Cardiac muscle cell (in vitro differentiated cells and primary cell): ENCODE results near the gene EYA2. TPM values are rescaled to one million over a fixed set of nuclear protein-coding genes. Genes with fewer than 3 reads are reported as not detected.

Source experiments
- DNase-seq, 2 donors: peaks; one replicate each; pipeline versions ENCODE4 v3.0.0 to v3.0.0-alpha.2; 2010 to 2017; ENCODE audit warnings: low read depth in 1 of 2, low spot score in 1 of 2
- H3K27ac ChIP-seq: fragments of 200-600 bp; sonication (generic); 2 replicates; pipeline ENCODE4 v1.5.1; 2016
- H3K27me3 ChIP-seq: fragments of 200-600 bp; sonication (generic); 2 replicates; pipeline ENCODE4 v1.6.0; 2016; ENCODE audit warnings: control low read depth
- H3K36me3 ChIP-seq: fragments of 200-600 bp; sonication (generic); 2 replicates; pipeline ENCODE4 v1.5.1; 2016; ENCODE audit warnings: control low read depth
- H3K4me1 ChIP-seq: fragments of 200-600 bp; sonication (generic); 2 replicates; pipeline ENCODE4 v1.8.1; 2017; ENCODE audit warnings: low read depth, mild to moderate bottlenecking, mixed run types
- H3K4me3 ChIP-seq: fragments of 200-600 bp; sonication (generic); 2 replicates; pipeline ENCODE4 v1.5.1; 2016; ENCODE audit warnings: mild to moderate bottlenecking
- H3K9me3 ChIP-seq: fragments of 200-600 bp; sonication (generic); 2 replicates; pipeline ENCODE4 v1.5.1; 2017; ENCODE audit warnings: low read depth, mild to moderate bottlenecking, control low read depth
- polyA plus RNA-seq: library from polyadenylated mRNA; unstranded; fragments of >200 nt; fragmentation: Nextera tagmentation; extraction: Ambion mirVana; gene quantifications from 2 replicates; pipeline ENCODE4 v1.2.1, GENCODE V29; 2016
- total RNA-seq: library from RNA; depleted of rRNA; stranded (reverse); fragments of >200 nt; gene quantifications from 2 replicates; pipeline ENCODE4 v1.2.3, GENCODE V29; 2016
- TF ChIP-seq, protein P1 (sequence below): IDR thresholded peaks from 2 replicates; pipeline ENCODE4 v1.5.1; 2012; ENCODE audit warnings: low read depth, mild to moderate bottlenecking, low read length

Gene EYA2
- total and polyA plus RNA-seq, 2 experiments from 2014 or later: 0.30 TPM; not detected in 1

DNA sequence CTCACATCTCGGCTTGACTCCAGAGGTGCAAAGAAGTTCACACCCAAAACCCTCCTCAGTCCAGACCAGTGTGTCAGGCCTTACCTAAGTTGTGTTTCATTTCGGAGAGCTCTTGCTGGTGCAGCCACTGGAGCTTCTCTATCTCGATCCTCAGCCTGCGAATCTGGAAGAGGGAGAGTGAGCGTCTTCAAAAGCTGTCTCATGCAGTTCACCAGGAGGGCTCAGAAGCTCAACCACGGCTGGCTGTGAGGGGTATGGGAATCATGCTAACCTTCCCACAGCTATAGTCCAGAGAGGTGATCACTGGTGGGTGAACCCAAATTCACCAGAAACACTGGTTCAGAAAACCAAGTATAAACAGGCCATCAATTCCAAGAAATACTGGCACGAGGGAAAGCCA is 332.5 kb downstream of the EYA2 start:
- peaks cover 48% of the 10 kb centered on the region for H3K36me3 ChIP-seq
- peaks cover 28% of the 10 kb centered on the region for H3K4me1 ChIP-seq
- H3K4me3 ChIP-seq: no peak overlapping the region
- no peaks in the 10 kb centered on the region for H3K27me3 ChIP-seq
- no peak for DNase-seq
- no peak overlapping the region for H3K27ac ChIP-seq
- no peaks in the 10 kb centered on the region for H3K9me3 ChIP-seq
- TF ChIP-seq, protein P1, sequence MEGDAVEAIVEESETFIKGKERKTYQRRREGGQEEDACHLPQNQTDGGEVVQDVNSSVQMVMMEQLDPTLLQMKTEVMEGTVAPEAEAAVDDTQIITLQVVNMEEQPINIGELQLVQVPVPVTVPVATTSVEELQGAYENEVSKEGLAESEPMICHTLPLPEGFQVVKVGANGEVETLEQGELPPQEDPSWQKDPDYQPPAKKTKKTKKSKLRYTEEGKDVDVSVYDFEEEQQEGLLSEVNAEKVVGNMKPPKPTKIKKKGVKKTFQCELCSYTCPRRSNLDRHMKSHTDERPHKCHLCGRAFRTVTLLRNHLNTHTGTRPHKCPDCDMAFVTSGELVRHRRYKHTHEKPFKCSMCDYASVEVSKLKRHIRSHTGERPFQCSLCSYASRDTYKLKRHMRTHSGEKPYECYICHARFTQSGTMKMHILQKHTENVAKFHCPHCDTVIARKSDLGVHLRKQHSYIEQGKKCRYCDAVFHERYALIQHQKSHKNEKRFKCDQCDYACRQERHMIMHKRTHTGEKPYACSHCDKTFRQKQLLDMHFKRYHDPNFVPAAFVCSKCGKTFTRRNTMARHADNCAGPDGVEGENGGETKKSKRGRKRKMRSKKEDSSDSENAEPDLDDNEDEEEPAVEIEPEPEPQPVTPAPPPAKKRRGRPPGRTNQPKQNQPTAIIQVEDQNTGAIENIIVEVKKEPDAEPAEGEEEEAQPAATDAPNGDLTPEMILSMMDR: no peak

DNA sequence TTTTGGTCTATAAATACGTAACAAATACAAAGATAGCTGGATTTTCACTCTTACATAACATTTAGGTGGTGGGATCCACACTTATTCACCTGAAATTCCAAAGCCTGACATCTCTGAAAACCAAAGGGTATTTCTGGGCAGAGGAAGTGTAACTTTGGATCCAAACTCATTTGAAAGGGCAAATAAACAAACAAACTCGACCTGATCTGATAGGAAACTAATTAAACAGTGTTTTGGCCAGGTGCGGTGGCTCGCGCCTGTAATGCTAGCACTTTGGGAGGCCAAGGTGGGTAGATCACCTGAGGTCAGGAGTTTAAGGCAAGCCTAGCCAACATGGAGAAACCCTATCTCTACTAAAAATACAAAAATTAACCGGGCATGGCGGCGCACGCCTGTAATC is 332.9 kb downstream of the EYA2 start:
- H3K4me3 ChIP-seq: no peak overlapping the region
- H3K4me1 ChIP-seq: peaks cover 28% of the 10 kb centered on the region
- peaks cover 43% of the 10 kb centered on the region for H3K36me3 ChIP-seq
- H3K27ac ChIP-seq: no peak overlapping the region
- no peaks in the 10 kb centered on the region for H3K9me3 ChIP-seq
- no peak for DNase-seq
- H3K27me3 ChIP-seq: no peaks in the 10 kb centered on the region
- TF ChIP-seq, protein P1: no peak

DNA sequence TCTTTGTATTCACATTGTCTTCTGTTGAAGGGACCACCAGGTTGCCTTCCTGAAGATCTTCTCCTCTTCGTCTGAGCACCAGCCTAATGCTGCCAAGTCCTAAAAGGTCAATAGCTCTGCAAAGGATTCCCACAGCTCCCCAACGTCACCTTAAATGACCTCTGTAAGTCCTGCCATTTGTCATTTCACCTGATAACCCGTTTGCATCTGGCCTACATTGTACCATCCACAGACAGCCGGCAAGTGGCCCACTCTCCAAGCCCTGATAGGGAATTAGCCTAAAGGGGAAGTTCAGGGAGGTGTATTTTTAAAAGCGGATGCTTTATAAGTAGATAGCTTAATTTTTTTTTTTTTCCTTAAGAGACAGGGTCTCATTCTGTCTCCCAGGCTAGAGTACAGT is 334.0 kb downstream of the EYA2 start:
- Histone ChIP-seq H3K36me3 (peaks cover 43% of the 10 kb centered on the region), H3K27ac (peak overlapping the region; percentile 52)
- TF ChIP-seq, protein P1: no peak

DNA sequence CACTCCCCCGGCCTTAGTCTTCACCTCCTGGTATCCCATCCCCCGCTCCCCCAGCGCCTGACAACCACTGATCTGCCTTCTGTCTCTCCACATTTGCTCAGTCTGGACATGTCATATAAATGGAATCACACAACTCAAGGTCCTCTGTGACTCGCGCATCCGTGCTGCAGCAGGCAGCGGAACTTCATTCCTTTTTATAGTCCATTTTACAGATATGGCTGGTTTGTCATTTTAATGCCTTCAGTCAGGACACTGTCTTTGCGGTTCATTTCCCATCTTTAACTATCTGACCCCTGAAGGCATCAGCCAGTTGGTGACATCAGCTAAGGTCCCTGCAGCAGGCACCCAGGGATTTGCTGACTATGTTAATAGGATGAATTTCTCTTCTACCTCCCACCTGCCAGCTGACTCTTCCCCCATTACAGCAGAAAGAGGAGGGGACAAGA is 336.2 kb downstream of the EYA2 start:
- peaks cover 28% of the 10 kb centered on the region for H3K4me1 ChIP-seq
- no peak for DNase-seq
- TF ChIP-seq, protein P1: no peak
- H3K27me3 ChIP-seq: no peaks in the 10 kb centered on the region
- no peak overlapping the region for H3K4me3 ChIP-seq
- peak overlapping the region; percentile 34 for H3K27ac ChIP-seq
- H3K9me3 ChIP-seq: no peaks in the 10 kb centered on the region
- peaks cover 46% of the 10 kb centered on the region for H3K36me3 ChIP-seq

More for the DNA sequence above, 334.0 kb downstream of the EYA2 start:
- no peak overlapping the region for H3K4me3 ChIP-seq
- H3K9me3 ChIP-seq: no peaks in the 10 kb centered on the region
- peaks cover 28% of the 10 kb centered on the region for H3K4me1 ChIP-seq
- H3K27me3 ChIP-seq: no peaks in the 10 kb centered on the region
- DNase-seq: peak in 1 of 2 donors; percentile 68

DNA sequence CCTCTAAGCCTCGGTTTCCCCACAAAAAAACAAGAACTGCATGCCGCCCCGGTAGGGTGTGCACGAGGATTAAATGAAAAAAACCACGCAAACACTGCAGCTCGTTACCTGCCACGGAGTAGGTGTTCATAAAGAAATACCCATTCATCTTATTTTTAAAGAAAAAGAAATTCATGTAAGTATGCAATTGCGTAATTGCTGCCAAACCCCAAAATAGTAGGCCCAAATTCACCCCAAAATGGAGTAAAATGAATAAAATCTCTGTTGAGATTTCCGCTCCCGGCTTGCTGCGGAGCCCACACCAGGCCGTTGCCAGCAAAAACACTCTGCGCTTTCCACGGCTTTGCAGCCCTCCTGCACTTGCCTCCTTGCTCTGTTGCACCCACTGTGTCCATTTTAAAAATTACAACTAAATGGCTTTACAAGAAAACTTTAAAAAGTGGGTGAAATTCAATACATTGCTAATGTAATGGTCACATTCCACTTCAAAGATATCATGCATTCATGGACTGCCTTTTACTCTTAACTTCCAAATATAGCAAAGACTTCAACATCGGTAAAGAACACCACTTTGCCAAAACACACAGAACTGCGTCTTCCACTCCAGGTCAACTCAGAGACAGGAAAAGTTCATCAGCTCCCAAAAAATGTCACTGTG is 336.9 kb downstream of the EYA2 start:
- DNase-seq: peak in 1 of 2 donors; percentile 61
- peaks cover 47% of the 10 kb centered on the region for H3K36me3 ChIP-seq
- H3K9me3 ChIP-seq: no peaks in the 10 kb centered on the region
- TF ChIP-seq, protein P1: no peak
- H3K27ac ChIP-seq: peak overlapping the region; percentile 34
- peaks cover 28% of the 10 kb centered on the region for H3K4me1 ChIP-seq
- no peaks in the 10 kb centered on the region for H3K27me3 ChIP-seq
- H3K4me3 ChIP-seq: no peak overlapping the region
